ENCODE data around the gene STAT2.
A peak's percentile ranks its signal among the peaks of the same experiment; 100 is the strongest.
"Not testable (repeated sequence)": the region's sequence is repeated elsewhere in the genome, so short reads cannot be mapped to it uniquely, and the experiment has no call there.

The STAT2 gene

GRCh38 chr12:56330936-56331490 is 28.9 kb downstream of the STAT2 start:
- DNase-seq (ENCODE audit: low spot score): no peak

GRCh38 chr12:56326533-56326932 is 33.4 kb downstream of the STAT2 start:
- DNase-seq (ENCODE audit: low spot score): no peak

DNA sequence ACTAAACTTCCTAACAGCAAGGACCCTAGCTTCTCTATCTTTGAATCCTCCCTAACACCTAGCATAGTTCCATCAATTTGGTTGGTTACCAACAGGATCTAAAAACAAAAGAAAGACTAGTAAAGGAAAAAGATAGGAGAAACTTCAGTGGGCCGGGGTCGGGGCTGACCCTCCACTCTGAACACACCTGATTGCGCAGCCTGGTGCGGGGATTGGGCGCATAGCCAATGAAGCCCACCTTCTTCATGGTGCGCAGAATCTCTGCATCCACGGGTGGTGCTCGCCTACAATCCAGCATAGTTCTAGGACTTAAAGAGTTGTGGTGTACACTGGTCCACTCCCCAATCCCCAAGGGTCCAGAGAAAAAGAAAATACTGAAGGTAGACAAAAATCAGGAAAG is 33.8 kb downstream of the STAT2 start:
- DNase-seq (ENCODE audit: low spot score): no peak

DNA sequence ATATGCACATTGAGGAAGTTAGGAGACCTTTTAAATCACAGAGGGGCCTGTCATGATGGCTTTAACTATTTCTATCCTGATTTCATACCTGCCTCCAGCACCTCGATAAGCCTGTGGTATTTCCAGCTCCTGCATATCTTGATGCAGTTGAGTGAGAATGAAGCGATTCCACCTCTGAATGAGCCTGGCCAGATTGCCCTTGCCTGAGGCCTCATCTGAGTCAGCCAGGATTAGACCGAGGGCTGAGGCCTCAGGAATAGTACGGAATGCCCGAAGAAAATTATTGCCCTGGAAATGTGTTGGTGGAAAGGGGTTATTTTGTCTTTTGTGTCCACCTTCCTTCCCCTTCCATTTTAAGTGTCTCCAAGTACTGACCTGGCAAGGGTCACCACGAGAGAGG is 35.7 kb downstream of the STAT2 start:
- DNase-seq (ENCODE audit: low spot score): no peak

DNA sequence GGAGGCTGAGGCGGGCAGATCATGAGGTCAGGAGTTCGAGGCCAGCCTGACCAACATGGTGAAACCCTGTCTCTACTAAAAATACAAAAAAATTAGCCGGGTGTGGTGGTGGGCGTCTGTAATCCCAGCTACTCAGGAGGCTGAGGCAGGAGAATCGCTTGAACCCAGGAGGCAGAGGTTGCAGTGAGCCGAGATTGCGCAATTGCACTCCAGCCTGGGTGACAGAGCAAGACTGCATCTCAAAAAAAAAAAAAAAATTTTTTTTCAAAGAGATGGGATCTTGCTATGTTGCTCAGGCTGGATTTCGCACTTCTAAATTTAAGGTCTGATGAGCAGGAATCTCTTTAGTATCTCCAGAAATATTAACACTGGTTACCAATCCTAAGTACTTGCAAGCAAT is 38.3 kb downstream of the STAT2 start:
- DNase-seq (ENCODE audit: low spot score): not testable (repeated sequence)

GRCh38 chr12:56321027-56321426 is 38.9 kb downstream of the STAT2 start:
- no peak for DNase-seq (ENCODE audit: low spot score)

- DNase-seq (ENCODE audit: low spot score): no peak
Measured at GRCh38 chr12:56317675-56318074, 42.2 kb downstream of the STAT2 start.

DNA sequence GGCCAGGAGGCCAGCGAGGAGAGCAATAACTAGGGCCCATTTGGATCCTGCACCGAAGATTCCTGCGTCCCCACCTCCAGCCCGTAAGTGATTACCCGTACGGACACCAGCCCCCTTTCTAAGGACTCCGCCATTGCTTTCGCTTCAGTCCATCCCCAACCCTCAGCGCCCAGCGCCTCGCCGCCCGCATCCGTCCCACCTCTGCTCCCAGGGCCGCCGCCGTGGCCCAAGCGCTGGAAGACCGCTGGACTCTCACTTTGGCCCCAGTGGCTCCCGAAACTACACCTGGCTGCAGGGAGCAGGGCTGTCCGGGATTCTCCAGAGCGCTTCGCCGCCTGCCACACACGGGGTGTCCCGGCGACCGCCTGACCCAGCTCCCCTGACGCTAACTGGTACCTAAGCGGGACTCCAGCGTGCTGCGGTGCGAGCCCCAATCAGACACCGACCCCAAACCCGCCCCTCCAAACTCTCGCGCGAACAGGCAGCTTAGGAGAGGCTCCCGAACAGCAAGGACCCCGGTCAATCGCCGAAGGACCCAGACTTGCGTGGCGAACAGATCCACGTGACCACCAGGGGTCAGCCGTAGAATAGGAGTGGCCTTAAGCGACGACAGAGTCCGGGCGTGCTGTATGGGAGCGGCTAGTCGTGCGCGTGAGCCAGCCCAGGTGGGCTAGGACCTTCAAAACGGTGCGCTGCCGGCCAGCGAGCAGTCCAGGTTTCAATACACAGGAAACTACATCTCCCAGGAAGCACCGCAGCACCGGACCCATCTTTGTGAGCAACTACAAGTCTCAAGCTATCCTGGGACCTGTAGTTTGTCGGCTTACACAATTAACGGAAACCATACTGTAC is 44.1 kb downstream of the STAT2 start, which contains the start of gene CNPY2:
Gene CNPY2 (minus strand): TSS at position 367 of the 852 bp plus-strand sequence. CDS start 771 bp downstream, outside the sequence.
- peak; percentile 97 for DNase-seq (ENCODE audit: low spot score)

GRCh38 chr12:56315249-56315621 is 44.7 kb downstream of the STAT2 start:
- peak; percentile 87 for DNase-seq (ENCODE audit: low spot score)

DNA sequence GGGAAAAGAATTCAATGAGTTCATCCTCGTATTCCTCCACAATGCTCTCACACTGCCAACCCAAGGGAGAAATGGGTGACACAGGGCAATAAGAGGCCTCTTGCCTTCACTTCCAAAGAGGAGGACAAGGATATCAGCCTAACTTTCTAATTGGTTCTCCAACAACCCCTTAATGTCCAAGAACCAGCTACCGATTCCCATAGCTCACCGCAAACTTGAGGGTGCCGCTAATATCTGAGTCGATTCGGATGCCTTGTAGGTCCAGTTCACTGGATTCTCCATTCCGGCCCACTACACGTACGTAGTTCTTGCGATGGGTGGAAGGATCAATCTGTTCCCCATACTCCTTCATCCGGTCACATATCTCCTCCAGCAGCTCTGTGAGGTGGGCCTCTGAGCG is 48.9 kb downstream of the STAT2 start:
- DNase-seq (ENCODE audit: low spot score): no peak

- no peak for DNase-seq (ENCODE audit: low spot score)
Measured at GRCh38 chr12:56308714-56309113, 51.2 kb downstream of the STAT2 start.

DNA sequence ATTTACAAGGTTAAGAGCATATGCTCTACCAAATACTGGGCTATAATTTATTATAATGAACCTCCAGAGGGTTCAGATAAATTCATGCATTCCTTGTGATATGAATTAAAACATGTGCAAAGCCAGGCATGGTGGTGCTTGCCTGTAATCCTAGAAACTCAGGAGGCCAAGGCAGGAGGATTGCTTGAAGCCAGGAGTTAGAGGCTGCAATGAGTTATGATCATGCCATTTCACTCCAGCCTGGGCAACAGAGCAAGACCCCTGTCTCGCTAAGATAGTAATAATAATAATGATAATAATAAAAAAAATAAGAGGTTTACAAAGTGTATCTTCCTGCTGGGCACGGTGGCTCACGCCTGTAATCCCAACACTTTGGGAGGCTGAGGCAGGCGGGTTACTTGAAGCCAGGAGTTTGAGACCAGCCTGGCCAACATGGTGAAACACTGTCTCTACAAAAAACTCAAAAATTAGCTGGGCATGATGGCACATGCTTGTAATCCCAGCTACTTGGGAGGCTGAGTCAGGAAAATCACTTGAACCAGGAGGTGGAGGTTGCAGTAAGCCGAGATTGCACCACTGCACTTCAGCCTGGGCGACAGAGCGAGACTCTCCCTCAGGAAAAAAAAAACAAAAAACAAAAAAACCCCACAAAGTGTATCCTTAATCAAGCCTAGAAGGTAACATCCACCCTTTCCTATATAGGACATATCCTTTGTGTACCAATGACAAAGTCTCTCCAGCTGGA is 52.5 kb downstream of the STAT2 start:
- no peak for DNase-seq (ENCODE audit: low spot score)

DNA sequence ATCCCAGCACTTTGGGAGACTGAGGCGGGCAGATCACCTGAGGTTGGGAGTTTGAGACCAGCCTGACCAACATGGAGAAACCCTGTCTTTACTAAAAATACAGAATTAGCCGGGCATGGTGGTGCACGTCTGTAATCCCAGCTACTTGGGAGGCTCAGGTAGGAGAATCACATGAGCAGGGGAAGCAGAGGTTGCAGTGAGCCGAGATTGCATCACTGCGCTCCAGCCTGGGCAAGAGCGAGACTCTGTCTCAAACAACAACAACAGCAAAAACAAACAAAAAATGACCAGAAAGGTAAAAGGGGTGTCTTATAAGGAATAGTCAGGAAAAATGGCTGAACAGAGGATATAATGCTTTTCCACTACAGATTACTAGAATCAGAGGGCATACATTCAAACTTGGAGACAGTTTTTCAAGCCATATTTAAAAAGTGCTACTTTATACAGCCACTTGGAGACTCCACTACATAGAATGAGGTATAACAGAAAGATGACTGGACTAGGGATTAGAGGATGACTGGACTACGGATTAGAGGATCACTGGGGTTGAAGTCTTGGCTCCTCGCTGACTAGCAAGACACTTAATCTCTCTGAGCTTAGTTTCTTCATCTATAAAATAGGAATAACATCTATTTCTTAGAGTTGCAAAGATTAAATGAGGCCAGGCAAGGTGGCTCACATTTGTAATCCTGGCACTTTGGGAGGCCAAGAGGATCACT is 54.9 kb downstream of the STAT2 start:
- DNase-seq (ENCODE audit: low spot score): no peak

GRCh38 chr12:56304276-56304675 is 55.6 kb downstream of the STAT2 start:
- DNase-seq (ENCODE audit: low spot score): no peak

DNA sequence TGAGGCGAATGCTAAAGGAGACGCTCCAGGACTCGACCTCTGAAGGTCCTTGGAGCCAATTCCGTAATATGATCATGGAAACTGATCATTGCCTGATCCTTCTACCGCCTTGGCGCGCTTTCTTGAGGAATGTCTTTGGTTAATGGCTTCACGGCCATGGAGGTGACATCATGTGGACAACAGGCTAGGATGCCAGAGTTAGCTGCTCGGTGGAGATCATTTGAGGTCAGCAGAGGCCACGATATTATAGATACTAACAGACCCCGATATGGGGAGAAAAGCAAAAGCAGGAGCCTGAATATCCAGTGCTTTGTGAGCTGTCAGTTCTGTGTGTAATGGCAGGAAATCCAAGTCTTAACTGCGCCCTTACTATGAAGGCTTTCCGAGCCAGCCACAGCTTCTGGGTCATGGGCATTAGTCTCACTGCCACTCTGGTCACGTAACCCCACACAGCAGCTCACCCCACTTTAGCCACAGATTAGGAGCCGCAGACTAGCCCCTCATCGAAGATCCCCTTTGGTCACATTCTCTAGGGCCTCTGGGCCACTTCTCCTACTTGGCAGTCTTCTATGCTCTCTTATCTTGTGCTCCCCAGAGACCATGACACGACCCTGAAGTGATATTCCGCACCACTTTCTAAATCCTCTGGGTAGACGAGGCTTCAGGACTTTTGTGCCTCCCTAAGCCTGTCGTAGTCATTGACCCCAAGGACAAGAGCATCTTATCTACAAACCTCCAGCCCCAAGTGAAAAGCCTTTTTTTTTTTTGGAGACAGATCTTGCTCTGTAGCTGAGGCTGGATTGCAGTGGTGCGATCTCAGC is 59.1 kb downstream of the STAT2 start:
- DNase-seq (ENCODE audit: low spot score): no peak

DNA sequence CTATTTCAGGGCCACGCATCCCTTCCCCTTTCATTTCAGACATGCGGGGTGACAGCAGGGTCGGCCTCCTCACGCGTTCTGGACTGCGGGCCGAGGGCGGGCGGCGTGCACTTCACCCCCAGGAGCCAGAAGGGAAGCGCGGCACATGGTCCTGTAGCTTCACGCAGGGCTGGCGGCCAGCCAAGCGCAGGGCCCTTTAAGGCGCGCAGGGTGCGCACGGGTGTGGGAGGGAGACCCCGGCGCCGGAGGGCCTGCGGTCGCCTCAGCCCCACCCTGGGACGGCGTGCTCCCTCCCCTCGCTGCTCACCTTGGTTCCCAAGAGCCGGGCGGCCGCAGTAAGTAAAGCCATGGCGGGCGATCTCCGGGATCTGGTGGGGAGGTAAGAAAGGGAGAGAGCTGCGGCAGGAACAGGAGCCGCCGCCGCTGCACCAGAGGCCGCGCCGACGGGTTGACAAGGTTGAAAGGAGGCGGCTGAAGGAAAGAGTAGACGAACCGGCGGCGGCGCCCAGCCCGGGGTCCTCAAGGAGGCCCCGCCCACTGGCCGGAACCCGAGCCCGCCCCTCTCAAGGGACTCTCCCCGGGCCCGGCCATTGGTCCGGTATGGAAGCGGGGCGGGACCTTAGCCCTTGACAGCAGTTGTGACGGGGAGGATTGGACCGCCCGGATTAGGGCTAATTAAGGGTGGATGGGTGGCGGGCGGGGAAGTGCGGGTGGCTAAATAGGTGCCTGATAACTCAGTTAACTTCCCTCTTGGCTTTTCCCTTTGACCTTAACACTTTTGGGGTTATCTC is 59.9 kb downstream of the STAT2 start, which contains the start of gene CS:
Gene CS (minus strand): TSS at position 478 of the 791 bp plus-strand sequence. CDS start 129 bp downstream, at position 349.
- peak; percentile 99 for DNase-seq (ENCODE audit: low spot score)

GRCh38 chr12:56299308-56299852 is 60.5 kb downstream of the STAT2 start:
- no peak for DNase-seq (ENCODE audit: low spot score)

DNA sequence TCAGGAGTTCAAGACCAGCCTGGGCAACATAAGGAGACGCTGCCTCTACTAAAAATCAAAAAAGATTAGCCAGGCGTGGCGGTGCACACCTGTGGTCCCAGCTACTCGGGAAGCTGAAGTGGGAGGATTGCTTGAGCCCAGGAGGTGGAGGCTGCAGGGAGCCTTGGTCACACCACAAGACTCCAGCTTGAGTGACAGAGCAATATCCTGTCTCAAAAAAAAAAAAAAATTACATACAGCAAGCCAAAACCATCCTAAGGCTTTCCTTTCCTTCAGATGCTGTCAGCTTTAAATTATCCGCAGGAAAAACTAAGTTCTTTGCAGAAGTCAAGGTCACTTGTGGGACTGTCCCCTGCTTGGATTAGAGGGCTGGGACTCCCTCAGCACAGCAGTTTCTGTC is 61.1 kb downstream of the STAT2 start:
- DNase-seq (ENCODE audit: low spot score): no peak

- no peak for DNase-seq (ENCODE audit: low spot score)
Measured at GRCh38 chr12:56297400-56297799, 62.5 kb downstream of the STAT2 start.

GRCh38 chr12:56296295-56296694 is 63.6 kb downstream of the STAT2 start:
- no peak for DNase-seq (ENCODE audit: low spot score)
